Neuron (in vitro differentiated cells): Measurements from ENCODE around the gene RNF150.
"Not testable (repeated sequence)": the region's sequence is repeated elsewhere in the genome, so short reads cannot be mapped to it uniquely, and the experiment has no call there.

ENCODE experiments used
- H2AFZ ChIP-seq: one replicate; pipeline ENCODE4 v1.6.1; 2013; ENCODE audit warnings: low read depth, mild to moderate bottlenecking, inconsistent platforms, low read length, moderate library complexity
- H3K27me3 ChIP-seq: one replicate; pipeline ENCODE4 v1.6.1; 2013; ENCODE audit warnings: low read length; ENCODE audit not compliant: insufficient read depth
- H3K36me3 ChIP-seq: one replicate; pipeline ENCODE4 v1.6.1; 2013; ENCODE audit warnings: low read length; ENCODE audit not compliant: insufficient read depth
- H3K4me1 ChIP-seq: one replicate; pipeline ENCODE4 v1.6.1; 2013; ENCODE audit warnings: low read length; ENCODE audit not compliant: insufficient read depth
- H3K4me3 ChIP-seq: 2 replicates; pipeline ENCODE4 v1.5.1; 2013; ENCODE audit warnings: mild to moderate bottlenecking, low read length, moderate library complexity
- H3K9me3 ChIP-seq: one replicate; pipeline ENCODE4 v1.6.1; 2013; ENCODE audit warnings: low read length

Gene RNF150

GRCh38 chr4:140839888-140840790 lies 293.1 kb downstream of the RNF150 start:
- H2AFZ ChIP-seq: no peak overlapping the region
- no peaks in the 10 kb centered on the region for H3K9me3 ChIP-seq
- no peak overlapping the region for H3K4me3 ChIP-seq
- H3K36me3 ChIP-seq: no peaks in the 10 kb centered on the region
- peaks cover 13% of the 10 kb centered on the region for H3K4me1 ChIP-seq
- no peaks in the 10 kb centered on the region for H3K27me3 ChIP-seq

GRCh38 chr4:140839406-140839805 lies 293.9 kb downstream of the RNF150 start:
- Histone ChIP-seq H3K27me3 (no peaks in the 10 kb centered on the region), H3K4me1 (peaks cover 20% of the 10 kb centered on the region), H3K36me3 (no peaks in the 10 kb centered on the region), H3K4me3 (no peak overlapping the region), H3K9me3 (no peaks in the 10 kb centered on the region), H2AFZ (no peak overlapping the region)

GRCh38 chr4:140837736-140838135 lies 295.5 kb downstream of the RNF150 start:
- Histone ChIP-seq H3K9me3 (no peaks in the 10 kb centered on the region), H3K36me3 (no peaks in the 10 kb centered on the region), H3K27me3 (no peaks in the 10 kb centered on the region)

GRCh38 chr4:140834839-140835495 lies 298.3 kb downstream of the RNF150 start:
- H2AFZ ChIP-seq: no peak overlapping the region
- H3K27me3 ChIP-seq: no peaks in the 10 kb centered on the region
- no peaks in the 10 kb centered on the region for H3K9me3 ChIP-seq
- H3K4me3 ChIP-seq: no peak overlapping the region
- peaks cover 17% of the 10 kb centered on the region for H3K4me1 ChIP-seq
- H3K36me3 ChIP-seq: no peaks in the 10 kb centered on the region

More at GRCh38 chr4:140837736-140838135, 295.5 kb downstream of the RNF150 start:
- Histone ChIP-seq H3K4me1 (peaks cover 22% of the 10 kb centered on the region), H2AFZ (no peak overlapping the region), H3K4me3 (no peak overlapping the region)

- no peak overlapping the region for H3K4me3 ChIP-seq
- H2AFZ ChIP-seq: no peak overlapping the region
- no peaks in the 10 kb centered on the region for H3K27me3 ChIP-seq
- no peaks in the 10 kb centered on the region for H3K36me3 ChIP-seq
- H3K4me1 ChIP-seq: peaks cover 11% of the 10 kb centered on the region
- no peaks in the 10 kb centered on the region for H3K9me3 ChIP-seq
These were observed 300.0 kb downstream of the RNF150 start for GRCh38 chr4:140833280-140833679.

GRCh38 chr4:140829825-140830224 lies 303.4 kb downstream of the RNF150 start:
- Histone ChIP-seq H3K4me1 (peaks cover 6% of the 10 kb centered on the region), H3K4me3 (no peak overlapping the region), H3K27me3 (no peaks in the 10 kb centered on the region), H3K36me3 (no peaks in the 10 kb centered on the region), H2AFZ (no peak overlapping the region), H3K9me3 (no peaks in the 10 kb centered on the region)

GRCh38 chr4:140826701-140827027 lies 306.6 kb downstream of the RNF150 start:
- Histone ChIP-seq H3K27me3 (no peaks in the 10 kb centered on the region), H2AFZ (no peak overlapping the region), H3K9me3 (no peaks in the 10 kb centered on the region), H3K4me1 (no peaks in the 10 kb centered on the region), H3K4me3 (no peak overlapping the region), H3K36me3 (no peaks in the 10 kb centered on the region)

- not testable (repeated sequence) for H3K9me3 ChIP-seq, H3K36me3 ChIP-seq, H3K4me3 ChIP-seq, H3K4me1 ChIP-seq, H2AFZ ChIP-seq, H3K27me3 ChIP-seq
These were observed 312.7 kb downstream of the RNF150 start for GRCh38 chr4:140820520-140820919.

- no peaks in the 10 kb centered on the region for H3K27me3 ChIP-seq
- no peak overlapping the region for H2AFZ ChIP-seq
- H3K4me1 ChIP-seq: no peaks in the 10 kb centered on the region
- no peaks in the 10 kb centered on the region for H3K36me3 ChIP-seq
- H3K4me3 ChIP-seq: no peak overlapping the region
- no peaks in the 10 kb centered on the region for H3K9me3 ChIP-seq
These were observed 313.7 kb downstream of the RNF150 start for GRCh38 chr4:140819610-140820009.

GRCh38 chr4:140818433-140818832 lies 314.8 kb downstream of the RNF150 start:
- H3K9me3 ChIP-seq: no peaks in the 10 kb centered on the region
- no peaks in the 10 kb centered on the region for H3K4me1 ChIP-seq
- H3K36me3 ChIP-seq: no peaks in the 10 kb centered on the region
- no peak overlapping the region for H3K4me3 ChIP-seq
- H3K27me3 ChIP-seq: no peaks in the 10 kb centered on the region
- no peak overlapping the region for H2AFZ ChIP-seq

GRCh38 chr4:140816806-140817510 lies 316.3 kb downstream of the RNF150 start:
- Histone ChIP-seq H3K4me3 (no peak overlapping the region), H3K4me1 (no peaks in the 10 kb centered on the region), H3K27me3 (no peaks in the 10 kb centered on the region), H2AFZ (no peak overlapping the region), H3K36me3 (no peaks in the 10 kb centered on the region), H3K9me3 (no peaks in the 10 kb centered on the region)

GRCh38 chr4:140813804-140814203 lies 319.5 kb downstream of the RNF150 start:
- Histone ChIP-seq H3K36me3 (no peaks in the 10 kb centered on the region), H3K27me3 (peaks cover 7% of the 10 kb centered on the region), H3K4me1 (no peaks in the 10 kb centered on the region)

GRCh38 chr4:140812916-140813315 lies 320.4 kb downstream of the RNF150 start:
- Histone ChIP-seq H3K36me3 (no peaks in the 10 kb centered on the region), H2AFZ (no peak overlapping the region), H3K9me3 (no peaks in the 10 kb centered on the region), H3K4me3 (no peak overlapping the region), H3K4me1 (no peaks in the 10 kb centered on the region), H3K27me3 (peaks cover 7% of the 10 kb centered on the region)

More at GRCh38 chr4:140813804-140814203, 319.5 kb downstream of the RNF150 start:
- H3K4me3 ChIP-seq: no peak overlapping the region
- no peak overlapping the region for H2AFZ ChIP-seq
- H3K9me3 ChIP-seq: no peaks in the 10 kb centered on the region
